GM15510 (cell line): ENCODE results near the gene TADA3.
A peak's percentile ranks its signal among the peaks of the same experiment; 100 is the strongest.

Experiments used
- POLR2A ChIP-seq: IDR thresholded peaks from 3 replicates; pipeline ENCODE4 v1.6.1; 2011; ENCODE audit warnings: borderline replicate concordance; ENCODE audit not compliant: insufficient read length; ENCODE audit errors: extremely low read depth

The TADA3 gene

GRCh38 chr3:9800529-9800928 lies 8.3 kb upstream of the TADA3 start:
- no peak for TF ChIP-seq POLR2A

GRCh38 chr3:9797196-9797945 lies 5.1 kb upstream of the TADA3 start:
- no peak for TF ChIP-seq POLR2A

- TF ChIP-seq POLR2A, result no peak
Measured at GRCh38 chr3:9795207-9795606, 2.9 kb upstream of the TADA3 start.

GRCh38 chr3:9794400-9794799 lies 2.1 kb upstream of the TADA3 start:
- TF ChIP-seq POLR2A, result no peak

GRCh38 chr3:9793161-9793781 lies 998 bp upstream of the TADA3 start:
- no peak for TF ChIP-seq POLR2A

GRCh38 chr3:9791790-9792404 lies 376 bp downstream of the TADA3 start:
- peak; percentile 82 for TF ChIP-seq POLR2A

- TF ChIP-seq POLR2A, result no peak
Measured at GRCh38 chr3:9791127-9791526, 1.1 kb downstream of the TADA3 start.

GRCh38 chr3:9787714-9788113 lies 4.6 kb downstream of the TADA3 start:
- no peak for TF ChIP-seq POLR2A

- no peak for TF ChIP-seq POLR2A
Measured at GRCh38 chr3:9786825-9787669, 5.2 kb downstream of the TADA3 start.

- TF ChIP-seq POLR2A, result no peak
Measured at GRCh38 chr3:9786209-9786739, 6.0 kb downstream of the TADA3 start.

GRCh38 chr3:9785602-9786001 lies 6.7 kb downstream of the TADA3 start:
- no peak for TF ChIP-seq POLR2A

GRCh38 chr3:9784965-9785364 lies 7.3 kb downstream of the TADA3 start:
- TF ChIP-seq POLR2A, result no peak

- no peak for TF ChIP-seq POLR2A
Measured at GRCh38 chr3:9783954-9784353, 8.3 kb downstream of the TADA3 start.

- TF ChIP-seq POLR2A, result no peak
Measured at GRCh38 chr3:9782770-9783169, 9.5 kb downstream of the TADA3 start.
